Measurements from ENCODE around the gene CDKL1. TPM values are rescaled to one million over a fixed set of nuclear protein-coding genes. Genes with fewer than 3 reads are reported as not detected.

CDKL1 gene
- total and polyA plus RNA-seq, 7 experiments from 2014 or later: 2.0 to 14.8 (median 4.9) TPM

- ATAC-seq (peak; percentile 58), DNase-seq (peak in 5 of 9 donors; percentile 71 to 81 (median 80))
- H3K9me3 ChIP-seq (ENCODE audit: control insufficient read depth in 2 of 3, low read length in 3 of 3): no peaks in the 10 kb centered on the region
- no peaks in the 10 kb centered on the region for H3K27me3 ChIP-seq (ENCODE audit: control insufficient read depth in 2 of 2, insufficient read depth in 2 of 2, low read length in 2 of 2)
- H3K4me3 Mint-ChIP-seq: peak overlapping the region; percentile 86 to 99 (median 96)
- H3K27ac ChIP-seq (ENCODE audit: low read depth, low read length): peak overlapping the region; percentile 84
- H3K4me3 ChIP-seq (ENCODE audit: low read length): peak overlapping the region; percentile 88
- H3K27me3 Mint-ChIP-seq: no peaks in the 10 kb centered on the region
- intact Hi-C loops (cut with micrococcal nuclease): loop anchor here (1.0 to 5.0 kb wide), 24 partner anchors 9 to 928 kb away; partner anchors contain the start of genes MAP4K5 (in 2 of the 2), MGAT2 (in 2 of the 2), POLE2 (in 2 of the 2) and RPL36AL (in 2 of the 2)
- POLR2A ChIA-PET: interaction anchor here (1.1 to 2.1 kb wide), 4 partner anchors 50 to 727 kb away, joined by 4 to 7 read pairs (median 4); partner anchors contain the start of genes NEMF and RPS29
- CTCF ChIA-PET: interaction anchor here (1.3 kb wide), 1 partner anchor 21 kb away, joined by 5 read pairs; no protein-coding TSS in a partner anchor
- peaks cover 11 to 12% of the 10 kb centered on the region in 2 donors for H3K4me1 ChIP-seq (ENCODE audit: control insufficient read depth in 2 of 2, insufficient read depth in 2 of 2, low read length in 2 of 2)
- H3K36me3 Mint-ChIP-seq: peaks cover 0 to 22% (median 14%) of the 10 kb centered on the region in 5 donors
- H3K27ac Mint-ChIP-seq: peak overlapping the region; percentile 95 to 99 (median 98)
- peaks cover 0 to 4% (median 0%) of the 10 kb centered on the region in 3 experiments for H3K36me3 ChIP-seq (ENCODE audit: control insufficient read depth in 2 of 3, insufficient read depth in 3 of 3, low read length in 3 of 3)
- H3K9me3 Mint-ChIP-seq: peaks cover 0 to 6% (median 0%) of the 10 kb centered on the region in 11 donors
- H3K4me1 Mint-ChIP-seq: peaks cover 16 to 61% (median 50%) of the 10 kb centered on the region in 7 donors
Measured at GRCh38 chr14:50312734-50313054, 84.0 kb downstream of the CDKL1 start.

DNA sequence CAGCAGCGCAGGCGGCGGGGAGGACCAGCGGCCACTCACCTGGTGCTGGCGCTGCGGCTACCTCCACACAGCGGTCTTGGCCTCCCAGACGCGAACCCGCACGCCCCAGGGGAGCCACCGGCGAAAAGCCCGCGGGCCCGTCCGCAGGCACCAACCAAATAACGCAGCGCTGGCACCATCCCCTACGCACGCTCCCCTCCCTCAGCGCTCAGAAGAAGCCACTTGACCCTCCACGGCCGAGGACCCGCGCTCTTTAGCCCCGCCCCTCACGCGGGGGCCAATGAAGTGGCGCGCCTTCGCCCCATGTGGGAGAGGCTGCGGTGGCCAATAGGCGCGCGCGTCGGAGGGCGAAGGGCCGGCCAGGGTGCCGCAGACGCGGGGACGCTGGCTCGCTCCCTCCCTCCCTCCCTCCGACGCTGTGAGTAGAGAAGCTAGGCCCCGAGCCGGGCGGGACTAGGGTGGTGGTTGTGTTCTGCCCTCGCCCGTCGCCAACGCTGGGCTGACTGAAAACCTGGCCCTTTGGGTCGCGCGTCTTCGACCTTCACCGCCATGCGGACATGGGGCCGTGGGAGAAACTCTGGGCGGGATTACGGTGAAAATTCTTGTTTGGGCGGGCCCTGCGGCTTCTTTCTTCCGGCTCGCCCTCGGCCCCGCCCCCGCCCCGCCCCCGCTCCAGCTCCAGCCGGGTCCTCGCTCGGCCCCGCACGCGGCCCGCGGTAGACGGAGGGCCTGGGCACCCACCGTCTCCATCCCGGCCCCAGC lies 84.5 kb downstream of the CDKL1 start, which contains the start of the genes DMAC2L and L2HGDH:
Gene DMAC2L (plus strand): TSS at position 353 of the 762 bp plus-strand sequence. CDS start 9,164 bp downstream, outside the sequence.
Gene L2HGDH (minus strand): TSS at position 258 of the 762 bp plus-strand sequence. CDS start 79 bp downstream, at position 179.
- H3K9me3 Mint-ChIP-seq: peaks cover 0 to 6% (median 0%) of the 10 kb centered on the region in 11 donors
- Histone ChIP-seq H3K4me1 (ENCODE audit: control insufficient read depth in 2 of 2, insufficient read depth in 2 of 2, low read length in 2 of 2) (peaks cover 11 to 12% of the 10 kb centered on the region in 2 donors), H3K27ac (ENCODE audit: low read depth, low read length) (peak within 1 kb of the TSS; percentile 84), H3K27me3 (ENCODE audit: control insufficient read depth in 2 of 2, insufficient read depth in 2 of 2, low read length in 2 of 2) (no peaks in the 10 kb centered on the region), H3K36me3 (ENCODE audit: control insufficient read depth in 2 of 3, insufficient read depth in 3 of 3, low read length in 3 of 3) (peaks cover 0 to 4% (median 0%) of the 10 kb centered on the region in 3 experiments), H3K9me3 (ENCODE audit: control insufficient read depth in 2 of 3, low read length in 3 of 3) (no peaks in the 10 kb centered on the region), H3K4me3 (ENCODE audit: low read length) (peak within 1 kb of the TSS; percentile 88)
- POLR2A ChIA-PET: interaction anchor here (0.5 to 2.1 kb wide), 11 partner anchors 9 to 851 kb away, joined by 3 to 7 read pairs (median 4); partner anchors contain the start of genes KLHDC2, NEMF, RPS29 and SOS2
- peaks cover 16 to 56% (median 46%) of the 10 kb centered on the region in 7 donors for H3K4me1 Mint-ChIP-seq
- peak within 1 kb of the TSS; percentile 86 to 99 (median 96) for H3K4me3 Mint-ChIP-seq
- CTCF ChIA-PET: interaction anchor here (1.3 to 1.6 kb wide), 2 partner anchors 9 to 21 kb away, joined by 5 to 12 read pairs; no protein-coding TSS in a partner anchor
- ATAC-seq: peak; percentile 94
- intact Hi-C loops (cut with micrococcal nuclease): loop anchor here (1.0 to 5.0 kb wide), 24 partner anchors 9 to 928 kb away; partner anchors contain the start of genes MAP4K5 (in 2 of the 2), MGAT2 (in 2 of the 2), POLE2 (in 2 of the 2) and RPL36AL (in 2 of the 2)
- peak; percentile 80 to 95 (median 88) for DNase-seq
- peak within 1 kb of the TSS; percentile 95 to 99 (median 98) for H3K27ac Mint-ChIP-seq
- H3K36me3 Mint-ChIP-seq: peaks cover 0 to 22% (median 14%) of the 10 kb centered on the region in 5 donors
- H3K27me3 Mint-ChIP-seq: no peaks in the 10 kb centered on the region

- H3K4me1 ChIP-seq (ENCODE audit: control insufficient read depth in 2 of 2, insufficient read depth in 2 of 2, low read length in 2 of 2): peaks cover 11 to 12% of the 10 kb centered on the region in 2 donors
- H3K27ac Mint-ChIP-seq: peak overlapping the region; percentile 92 to 99 (median 97)
- H3K9me3 ChIP-seq (ENCODE audit: control insufficient read depth in 2 of 3, low read length in 3 of 3): no peaks in the 10 kb centered on the region
- ChIA-PET CTCF (interaction anchor here (0.5 to 1.6 kb wide), 2 partner anchors 10 to 674 kb away, joined by 4 to 12 read pairs; no protein-coding TSS in a partner anchor), POLR2A (interaction anchor here (0.5 to 2.1 kb wide), 11 partner anchors 10 to 850 kb away, joined by 3 to 7 read pairs (median 4); partner anchors contain the start of genes KLHDC2, NEMF, RPS29 and SOS2)
- H3K9me3 Mint-ChIP-seq: peaks cover 0 to 6% (median 0%) of the 10 kb centered on the region in 11 donors
- peaks cover 0 to 18% (median 14%) of the 10 kb centered on the region in 5 donors for H3K36me3 Mint-ChIP-seq
- H3K27ac ChIP-seq (ENCODE audit: low read depth, low read length): peak overlapping the region; percentile 84
- intact Hi-C loops (cut with micrococcal nuclease): loop anchor here (5.0 kb wide), 8 partner anchors 194 to 724 kb away; partner anchors contain the start of genes KLHDC2 (in 1 of the 2), MGAT2 (in 1 of the 2), POLE2 (in 1 of the 2) and RPL36AL (in 1 of the 2)
- no peaks in the 10 kb centered on the region for H3K27me3 Mint-ChIP-seq
- H3K27me3 ChIP-seq (ENCODE audit: control insufficient read depth in 2 of 2, insufficient read depth in 2 of 2, low read length in 2 of 2): no peaks in the 10 kb centered on the region
- H3K36me3 ChIP-seq (ENCODE audit: control insufficient read depth in 2 of 3, insufficient read depth in 3 of 3, low read length in 3 of 3): peaks cover 0 to 4% (median 0%) of the 10 kb centered on the region in 3 experiments
- no peak for DNase-seq
- peak overlapping the region; percentile 88 for H3K4me3 ChIP-seq (ENCODE audit: low read length)
- H3K4me1 Mint-ChIP-seq: peaks cover 16 to 49% (median 41%) of the 10 kb centered on the region in 7 donors
- H3K4me3 Mint-ChIP-seq: peak overlapping the region; percentile 86 to 99 (median 96)
- ATAC-seq: no peak
Measured at GRCh38 chr14:50311337-50311971, 85.2 kb downstream of the CDKL1 start.

DNA sequence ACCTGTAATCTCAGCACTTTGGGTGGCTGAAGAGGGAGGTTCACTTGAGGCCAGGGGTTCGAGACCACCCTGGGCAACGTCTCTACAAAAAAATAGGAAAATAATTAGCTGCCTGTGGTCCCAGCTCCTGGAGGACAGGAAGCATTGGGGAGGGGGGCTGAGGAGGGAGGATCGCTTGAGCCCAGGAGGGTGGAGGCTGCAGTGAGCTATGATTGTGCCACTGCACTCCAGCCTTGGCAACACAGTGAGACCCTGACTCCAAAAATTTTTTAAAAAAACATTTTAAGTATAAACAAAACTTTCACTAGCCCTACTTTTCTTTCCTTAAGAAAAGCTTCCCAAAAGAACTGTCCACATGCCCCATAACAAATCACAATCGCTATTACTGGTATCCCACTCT lies 86.2 kb downstream of the CDKL1 start:
- DNase-seq (no peak), ATAC-seq (no peak)
- peaks cover 0 to 6% (median 0%) of the 10 kb centered on the region in 11 donors for H3K9me3 Mint-ChIP-seq
- no peak overlapping the region for H3K27ac ChIP-seq (ENCODE audit: low read depth, low read length)
- CTCF ChIA-PET: interaction anchor here (1.6 kb wide), 1 partner anchor 11 kb away, joined by 12 read pairs; no protein-coding TSS in a partner anchor
- peaks cover 0 to 13% (median 6%) of the 10 kb centered on the region in 5 donors for H3K36me3 Mint-ChIP-seq
- H3K27ac Mint-ChIP-seq: peak overlapping the region in 2 of 9 donors; percentile 57 to 97
- peak overlapping the region in 9 of 10 donors; percentile 24 to 94 (median 69) for H3K4me3 Mint-ChIP-seq
- H3K4me1 ChIP-seq (ENCODE audit: control insufficient read depth in 2 of 2, insufficient read depth in 2 of 2, low read length in 2 of 2): peaks cover 11 to 12% of the 10 kb centered on the region in 2 donors
- H3K27me3 Mint-ChIP-seq: no peaks in the 10 kb centered on the region
- H3K4me1 Mint-ChIP-seq: peaks cover 10 to 40% (median 32%) of the 10 kb centered on the region in 7 donors
- no peaks in the 10 kb centered on the region for H3K27me3 ChIP-seq (ENCODE audit: control insufficient read depth in 2 of 2, insufficient read depth in 2 of 2, low read length in 2 of 2)
- intact Hi-C loops (cut with micrococcal nuclease): loop anchor here (5.0 kb wide), 8 partner anchors 193 to 723 kb away; partner anchors contain the start of genes KLHDC2 (in 1 of the 2), MGAT2 (in 1 of the 2), POLE2 (in 1 of the 2) and RPL36AL (in 1 of the 2)
- no peaks in the 10 kb centered on the region for H3K9me3 ChIP-seq (ENCODE audit: control insufficient read depth in 2 of 3, low read length in 3 of 3)
- no peak overlapping the region for H3K4me3 ChIP-seq (ENCODE audit: low read length)
- POLR2A ChIA-PET: interaction anchor here (1.1 kb wide), 1 partner anchor 196 kb away, joined by 3 read pairs; no protein-coding TSS in a partner anchor
- peaks cover 0 to 4% (median 0%) of the 10 kb centered on the region in 3 experiments for H3K36me3 ChIP-seq (ENCODE audit: control insufficient read depth in 2 of 3, insufficient read depth in 3 of 3, low read length in 3 of 3)

GRCh38 chr14:50308363-50308915 lies 88.2 kb downstream of the CDKL1 start:
- H3K27ac Mint-ChIP-seq: no peak overlapping the region
- ChIA-PET CTCF (interaction anchor here (0.7 kb wide), 1 partner anchor 166 kb away, joined by 3 read pairs; no protein-coding TSS in a partner anchor), POLR2A (no interaction called here)
- Histone ChIP-seq H3K4me3 (ENCODE audit: low read length) (no peak overlapping the region), H3K4me1 (ENCODE audit: control insufficient read depth in 2 of 2, insufficient read depth in 2 of 2, low read length in 2 of 2) (peaks cover 9 to 11% of the 10 kb centered on the region in 2 donors), H3K27me3 (ENCODE audit: control insufficient read depth in 2 of 2, insufficient read depth in 2 of 2, low read length in 2 of 2) (no peaks in the 10 kb centered on the region), H3K27ac (ENCODE audit: low read depth, low read length) (no peak overlapping the region), H3K9me3 (ENCODE audit: control insufficient read depth in 2 of 3, low read length in 3 of 3) (no peaks in the 10 kb centered on the region), H3K36me3 (ENCODE audit: control insufficient read depth in 2 of 3, insufficient read depth in 3 of 3, low read length in 3 of 3) (peaks cover 0 to 4% (median 0%) of the 10 kb centered on the region in 3 experiments)
- no peaks in the 10 kb centered on the region for H3K27me3 Mint-ChIP-seq
- peaks cover 10 to 36% (median 22%) of the 10 kb centered on the region in 7 donors for H3K4me1 Mint-ChIP-seq
- peaks cover 0 to 4% (median 0%) of the 10 kb centered on the region in 5 donors for H3K36me3 Mint-ChIP-seq
- intact Hi-C loops (cut with micrococcal nuclease): no loop called here
- DNase-seq (no peak), ATAC-seq (no peak)
- no peak overlapping the region for H3K4me3 Mint-ChIP-seq
- peaks cover 0 to under 1% (median 0%) of the 10 kb centered on the region in 11 donors for H3K9me3 Mint-ChIP-seq

All from naive thymus-derived CD4-positive, alpha-beta T cell (primary cell).